Measurements from ENCODE around the gene NCEH1. TPM values are rescaled to one million over a fixed set of nuclear protein-coding genes. Genes with fewer than 3 reads are reported as not detected.
"Not testable (repeated sequence)": the region's sequence is repeated elsewhere in the genome, so short reads cannot be mapped to it uniquely, and the experiment has no call there.

The NCEH1 gene
- total RNA-seq, 1 donor from 2014 or later, result 57.2 TPM

- no peak for DNase-seq (ENCODE audit: low read depth)
Observed at GRCh38 chr3:172676196-172676922, 34.5 kb downstream of the NCEH1 start.

- DNase-seq (ENCODE audit: low read depth), result peak; percentile 62
Observed at GRCh38 chr3:172675441-172676193, 35.2 kb downstream of the NCEH1 start.

GRCh38 chr3:172673210-172673679, 37.6 kb downstream of the NCEH1 start:
- peak; percentile 80 for DNase-seq (ENCODE audit: low read depth)

- DNase-seq (ENCODE audit: low read depth), result no peak
Observed at GRCh38 chr3:172669021-172669420, 41.8 kb downstream of the NCEH1 start.

- peak; percentile 83 for DNase-seq (ENCODE audit: low read depth)
Observed at GRCh38 chr3:172666873-172667694, 43.8 kb downstream of the NCEH1 start.

GRCh38 chr3:172666181-172666872, 44.5 kb downstream of the NCEH1 start:
- DNase-seq (ENCODE audit: low read depth), result no peak

GRCh38 chr3:172665510-172665909, 45.4 kb downstream of the NCEH1 start:
- DNase-seq (ENCODE audit: low read depth), result not testable (repeated sequence)

- not testable (repeated sequence) for DNase-seq (ENCODE audit: low read depth)
Observed at GRCh38 chr3:172660421-172660820, 50.4 kb downstream of the NCEH1 start.

GRCh38 chr3:172659246-172660002, 51.4 kb downstream of the NCEH1 start:
- DNase-seq (ENCODE audit: low read depth), result peak; percentile 93

- DNase-seq (ENCODE audit: low read depth), result peak; percentile 99
Observed at GRCh38 chr3:172658344-172659245, 52.3 kb downstream of the NCEH1 start.

- DNase-seq (ENCODE audit: low read depth), result no peak
Observed at GRCh38 chr3:172656602-172657001, 54.3 kb downstream of the NCEH1 start.

- DNase-seq (ENCODE audit: low read depth), result no peak
Observed at GRCh38 chr3:172655388-172655787, 55.5 kb downstream of the NCEH1 start.

GRCh38 chr3:172654470-172654869, 56.4 kb downstream of the NCEH1 start:
- no peak for DNase-seq (ENCODE audit: low read depth)

- no peak for DNase-seq (ENCODE audit: low read depth)
Observed at GRCh38 chr3:172653004-172653572, 57.8 kb downstream of the NCEH1 start.

- DNase-seq (ENCODE audit: low read depth), result no peak
Observed at GRCh38 chr3:172651936-172652625, 58.8 kb downstream of the NCEH1 start.

GRCh38 chr3:172649987-172650386, 60.9 kb downstream of the NCEH1 start:
- DNase-seq (ENCODE audit: low read depth), result no peak

- no peak for DNase-seq (ENCODE audit: low read depth)
Observed at GRCh38 chr3:172648747-172649146, 62.1 kb downstream of the NCEH1 start.

GRCh38 chr3:172647823-172648222, 63.0 kb downstream of the NCEH1 start:
- DNase-seq (ENCODE audit: low read depth), result no peak

- DNase-seq (ENCODE audit: low read depth), result no peak
Observed at GRCh38 chr3:172647080-172647479, 63.8 kb downstream of the NCEH1 start.

All from renal cortical epithelial cell (primary cell).